ENCODE results near the gene TXNDC9.
"Not testable (repeated sequence)": the region's sequence is repeated elsewhere in the genome, so short reads cannot be mapped to it uniquely, and the experiment has no call there.

TXNDC9 gene

GRCh38 chr2:99373144-99373543 is 37.0 kb upstream of the TXNDC9 start:
- no peak overlapping the region for H3K4me3 ChIP-seq (ENCODE audit: low read depth, low read length)
- TF ChIP-seq CTCF (IDR thresholded peaks at IDR 0.05; ENCODE audit: borderline replicate concordance, insufficient read depth, low read depth, low read length) = no peak

GRCh38 chr2:99368854-99369253 is 32.7 kb upstream of the TXNDC9 start:
- H3K4me3 ChIP-seq (ENCODE audit: low read depth, low read length) = not testable (repeated sequence)

- no peak overlapping the region for H3K4me3 ChIP-seq (ENCODE audit: low read depth, low read length)
- TF ChIP-seq CTCF (IDR thresholded peaks at IDR 0.05; ENCODE audit: borderline replicate concordance, insufficient read depth, low read depth, low read length) = no peak
Observed at GRCh38 chr2:99365661-99366060, 29.5 kb upstream of the TXNDC9 start.

- TF ChIP-seq CTCF (IDR thresholded peaks at IDR 0.05; ENCODE audit: borderline replicate concordance, insufficient read depth, low read depth, low read length) = no peak
Observed at GRCh38 chr2:99356853-99357252, 20.7 kb upstream of the TXNDC9 start.

GRCh38 chr2:99354825-99355224 is 18.7 kb upstream of the TXNDC9 start:
- H3K4me3 ChIP-seq (ENCODE audit: low read depth, low read length) = not testable (repeated sequence)

More at GRCh38 chr2:99356853-99357252, 20.7 kb upstream of the TXNDC9 start:
- H3K4me3 ChIP-seq (ENCODE audit: low read depth, low read length) = no peak overlapping the region

- no peak overlapping the region for H3K4me3 ChIP-seq (ENCODE audit: low read depth, low read length)
- no peak for TF ChIP-seq CTCF (IDR thresholded peaks at IDR 0.05; ENCODE audit: borderline replicate concordance, insufficient read depth, low read depth, low read length)
Observed at GRCh38 chr2:99354070-99354469, 17.9 kb upstream of the TXNDC9 start.

GRCh38 chr2:99350194-99350593 is 14.1 kb upstream of the TXNDC9 start:
- TF ChIP-seq CTCF (IDR thresholded peaks at IDR 0.05; ENCODE audit: borderline replicate concordance, insufficient read depth, low read depth, low read length) = no peak
- no peak overlapping the region for H3K4me3 ChIP-seq (ENCODE audit: low read depth, low read length)

- no peak overlapping the region for H3K4me3 ChIP-seq (ENCODE audit: low read depth, low read length)
- TF ChIP-seq CTCF (IDR thresholded peaks at IDR 0.05; ENCODE audit: borderline replicate concordance, insufficient read depth, low read depth, low read length) = no peak
Observed at GRCh38 chr2:99348173-99348572, 12.0 kb upstream of the TXNDC9 start.
